Mesenchymal stem cell (in vitro differentiated cells and primary cell): ENCODE data around the gene C6orf132.
A peak's percentile ranks its signal among the peaks of the same experiment; 100 is the strongest.

ENCODE experiments used
- DNase-seq: peaks from one replicate; pipeline ENCODE4 v3.0.0-alpha.2; 2013
- H2AFZ ChIP-seq: one replicate; pipeline ENCODE4 v1.6.1; 2013; ENCODE audit warnings: low read depth, mild to moderate bottlenecking, control low read depth, inconsistent platforms, low read length, moderate library complexity
- H2AK5ac ChIP-seq: 2 replicates; pipeline ENCODE4 v1.6.1; 2013; ENCODE audit warnings: low read length, moderate library complexity, mild to moderate bottlenecking, inconsistent platforms; ENCODE audit not compliant: severe bottlenecking
- H2BK120ac ChIP-seq: one replicate; pipeline ENCODE4 v1.6.1; 2013; ENCODE audit warnings: low read depth, mild to moderate bottlenecking, inconsistent platforms, low read length, moderate library complexity
- H2BK12ac ChIP-seq, 2 experiments: one replicate each; pipeline ENCODE4 v1.6.1; 2013; ENCODE audit warnings: inconsistent platforms in 2 of 2, low read length in 2 of 2, mild to moderate bottlenecking in 2 of 2, moderate library complexity in 2 of 2, control low read depth in 1 of 2
- H2BK15ac ChIP-seq: one replicate; pipeline ENCODE4 v1.6.1; 2013; ENCODE audit warnings: mild to moderate bottlenecking, low read depth, inconsistent platforms; ENCODE audit not compliant: poor library complexity, severe bottlenecking
- H2BK5ac ChIP-seq: 2 replicates; pipeline ENCODE4 v1.6.1; 2013; ENCODE audit warnings: low read depth, mild to moderate bottlenecking, low read length, control low read depth, inconsistent platforms; ENCODE audit not compliant: poor library complexity, severe bottlenecking
- H3K14ac ChIP-seq, 2 experiments: one replicate each; pipeline ENCODE4 v1.6.1; 2013; ENCODE audit warnings: inconsistent platforms in 2 of 2, low read length in 2 of 2, control low read depth in 1 of 2, mild to moderate bottlenecking in 1 of 2, moderate library complexity in 1 of 2
- H3K18ac ChIP-seq, 2 experiments: one replicate each; pipeline ENCODE4 v1.6.1; 2013; ENCODE audit warnings: inconsistent platforms in 2 of 2, low read length in 2 of 2, control low read depth in 1 of 2, low read depth in 1 of 2, mild to moderate bottlenecking in 1 of 2
- H3K23ac ChIP-seq, 2 experiments: one replicate each; pipeline ENCODE4 v1.6.1; 2013; ENCODE audit warnings: inconsistent platforms in 2 of 2, low read length in 2 of 2, mild to moderate bottlenecking in 2 of 2, moderate library complexity in 2 of 2, control low read depth in 1 of 2
- H3K27ac ChIP-seq: 2 replicates; pipeline ENCODE4 v1.5.1; 2013; ENCODE audit warnings: mild to moderate bottlenecking, moderate library complexity, low read length, control low read depth, inconsistent platforms; ENCODE audit not compliant: poor library complexity, severe bottlenecking
- H3K27me3 ChIP-seq, 2 experiments: 2 replicates each; pipeline versions ENCODE4 v1.6.1 to v1.7.0; 2013; ENCODE audit warnings: low read length in 2 of 2, mild to moderate bottlenecking in 2 of 2, moderate library complexity in 2 of 2, control low read depth in 1 of 2, inconsistent platforms in 1 of 2; ENCODE audit not compliant: control insufficient read depth in 1 of 2, insufficient read depth in 1 of 2
- H3K36me3 ChIP-seq, 2 experiments: 2 replicates each; pipeline versions ENCODE4 v1.6.1 to v1.7.0; 2013; ENCODE audit warnings: low read length in 2 of 2, control low read depth in 1 of 2, inconsistent platforms in 1 of 2, low read depth in 1 of 2, mild to moderate bottlenecking in 1 of 2; ENCODE audit not compliant: insufficient read depth in 2 of 2, control insufficient read depth in 1 of 2
- H3K4ac ChIP-seq, 2 experiments: one replicate each; pipeline ENCODE4 v1.6.1; 2013; ENCODE audit warnings: inconsistent platforms in 2 of 2, low read length in 2 of 2, mild to moderate bottlenecking in 2 of 2, moderate library complexity in 2 of 2, control low read depth in 1 of 2, low read depth in 1 of 2
- H3K4me1 ChIP-seq: 2 replicates; pipeline ENCODE4 v1.6.1; 2013; ENCODE audit warnings: low read depth, low read length, control low read depth; ENCODE audit not compliant: control insufficient read depth, insufficient read depth
- H3K4me2 ChIP-seq: 2 replicates; pipeline ENCODE4 v1.6.1; 2013; ENCODE audit warnings: low read length, mild to moderate bottlenecking, inconsistent platforms; ENCODE audit not compliant: poor library complexity, severe bottlenecking
- H3K4me3 ChIP-seq, 2 experiments: 2 replicates each; pipeline versions ENCODE4 v1.5.1 to v1.7.0; 2013; ENCODE audit warnings: low read length in 2 of 2, mild to moderate bottlenecking in 2 of 2, control low read depth in 1 of 2, low read depth in 1 of 2; ENCODE audit not compliant: insufficient read depth in 1 of 2
- H3K79me1 ChIP-seq: replicated peaks from 2 replicates; pipeline ENCODE4 v1.6.1; 2013; ENCODE audit warnings: mild to moderate bottlenecking, control low read depth, low read length, inconsistent platforms; ENCODE audit not compliant: poor library complexity, severe bottlenecking
- H3K9ac ChIP-seq: 2 replicates; pipeline ENCODE4 v1.7.0; 2013; ENCODE audit warnings: mild to moderate bottlenecking, low read length, moderate library complexity
- H3K9me3 ChIP-seq: 2 replicates; pipeline ENCODE4 v1.7.0; 2013; ENCODE audit warnings: mild to moderate bottlenecking, low read length; ENCODE audit not compliant: control insufficient read depth
- H4K8ac ChIP-seq: one replicate; pipeline ENCODE4 v1.6.1; 2013; ENCODE audit warnings: inconsistent platforms, mild to moderate bottlenecking, low read length, moderate library complexity
- H4K91ac ChIP-seq: one replicate; pipeline ENCODE4 v1.6.1; 2013; ENCODE audit warnings: mild to moderate bottlenecking, low read length, inconsistent platforms
- WGBS: methylation state at CpG from one replicate; pipeline ENCODE4 v1.1.7; 2013; ENCODE audit warnings: mixed read lengths; 5-methylcytosine and 5-hydroxymethylcytosine counted together

The C6orf132 gene

GRCh38 chr6:42141603-42142117 lies 760 bp downstream of the C6orf132 start:
- Histone ChIP-seq H2AFZ (no peak overlapping the region), H3K14ac (no peak overlapping the region), H3K4ac (peak overlapping the region in 1 of 2 experiments; percentile 40), H2BK120ac (no peak overlapping the region), H3K4me1 (peaks cover 38% of the 10 kb centered on the region), H3K36me3 (no peaks in the 10 kb centered on the region), H2BK15ac (peak overlapping the region; percentile 82), H3K9me3 (no peaks in the 10 kb centered on the region), H3K27me3 (no peaks in the 10 kb centered on the region), H2BK12ac (peak overlapping the region in 1 of 2 experiments; percentile 68), H3K18ac (peak overlapping the region; percentile 57 to 86), H2AK5ac (peak overlapping the region; percentile 69), H3K4me3 (peak overlapping the region; percentile 75 to 84), H4K8ac (peak overlapping the region; percentile 53), H3K79me1 (peaks cover 8% of the 10 kb centered on the region), H2BK5ac (no peak overlapping the region), H3K4me2 (peak overlapping the region; percentile 95), H3K9ac (peak overlapping the region; percentile 87), H4K91ac (peak overlapping the region; percentile 54), H3K27ac (peak overlapping the region; percentile 13), H3K23ac (no peak overlapping the region)
- no peak for DNase-seq
- WGBS = 31% methylated on average over 11 of the region's 13 CpGs

- Histone ChIP-seq H3K9me3 (no peaks in the 10 kb centered on the region), H3K4ac (peak overlapping the region in 1 of 2 experiments; percentile 47), H3K4me2 (peak overlapping the region; percentile 95), H4K91ac (no peak overlapping the region), H2BK12ac (peak overlapping the region in 1 of 2 experiments; percentile 68), H4K8ac (peak overlapping the region; percentile 27), H3K23ac (no peak overlapping the region), H3K18ac (peak overlapping the region in 1 of 2 experiments; percentile 8), H3K79me1 (peaks cover 9% of the 10 kb centered on the region), H3K27me3 (no peaks in the 10 kb centered on the region), H3K9ac (peak overlapping the region; percentile 87), H3K4me3 (peak overlapping the region; percentile 75 to 84), H2BK120ac (no peak overlapping the region), H2BK5ac (no peak overlapping the region), H2AK5ac (peak overlapping the region; percentile 69), H2BK15ac (peak overlapping the region; percentile 52), H2AFZ (no peak overlapping the region), H3K36me3 (no peaks in the 10 kb centered on the region), H3K14ac (no peak overlapping the region), H3K27ac (peak overlapping the region; percentile 13), H3K4me1 (peaks cover 43% of the 10 kb centered on the region)
- peak; percentile 27 for DNase-seq
- WGBS = 69% methylated on average over 8 of the region's 9 CpGs
Measured at GRCh38 chr6:42140756-42141602, 1.4 kb downstream of the C6orf132 start.

GRCh38 chr6:42140032-42140431 lies 2.4 kb downstream of the C6orf132 start:
- H3K27me3 ChIP-seq = no peaks in the 10 kb centered on the region
- H3K4me2 ChIP-seq = no peak overlapping the region
- H3K27ac ChIP-seq = peak overlapping the region; percentile 18
- no peak overlapping the region for H2BK120ac ChIP-seq
- H2AK5ac ChIP-seq = peak overlapping the region; percentile 16
- 78% methylated on average over 5 of the region's 5 CpGs for WGBS
- peak; percentile 36 for DNase-seq
- peaks cover 11% of the 10 kb centered on the region for H3K79me1 ChIP-seq
- peaks cover 43% of the 10 kb centered on the region for H3K4me1 ChIP-seq
- H3K14ac ChIP-seq = no peak overlapping the region
- H4K8ac ChIP-seq = no peak overlapping the region
- peak overlapping the region; percentile 83 for H4K91ac ChIP-seq
- H3K23ac ChIP-seq = peak overlapping the region in 1 of 2 experiments; percentile 47
- peaks cover 0 to 2% of the 10 kb centered on the region in 2 experiments for H3K36me3 ChIP-seq
- no peak overlapping the region for H3K9ac ChIP-seq
- peak overlapping the region; percentile 8 for H2BK15ac ChIP-seq
- H2BK5ac ChIP-seq = no peak overlapping the region
- H2BK12ac ChIP-seq = peak overlapping the region in 1 of 2 experiments; percentile 2
- peak overlapping the region in 1 of 2 experiments; percentile 13 for H3K4me3 ChIP-seq
- peak overlapping the region; percentile 2 to 13 for H3K4ac ChIP-seq
- H3K9me3 ChIP-seq = no peaks in the 10 kb centered on the region
- H2AFZ ChIP-seq = no peak overlapping the region
- H3K18ac ChIP-seq = peak overlapping the region; percentile 4 to 59
